WI38 (cell line): Measurements from ENCODE around the gene TNC.

ENCODE experiments used
- H3K4me3 ChIP-seq: 2 replicates; pipeline ENCODE4 v1.5.1; 2011; ENCODE audit warnings: low read depth, mild to moderate bottlenecking, control low read depth, low read length
- CTCF ChIP-seq: IDR thresholded peaks from 2 replicates; pipeline ENCODE4 v1.5.1; 2012; ENCODE audit warnings: low read depth, mild to moderate bottlenecking, control low read depth, low read length

The TNC gene

GRCh38 chr9:115058175-115058574 lies 59.8 kb downstream of the TNC start:
- TF ChIP-seq CTCF: no peak
- no peak overlapping the region for H3K4me3 ChIP-seq

GRCh38 chr9:115057559-115057958 lies 60.4 kb downstream of the TNC start:
- no peak for TF ChIP-seq CTCF
- no peak overlapping the region for H3K4me3 ChIP-seq

- no peak overlapping the region for H3K4me3 ChIP-seq
Observed at GRCh38 chr9:115050002-115050490, 67.9 kb downstream of the TNC start.

GRCh38 chr9:115046824-115047223 lies 71.1 kb downstream of the TNC start:
- TF ChIP-seq CTCF: no peak
- H3K4me3 ChIP-seq: no peak overlapping the region

More at GRCh38 chr9:115050002-115050490, 67.9 kb downstream of the TNC start:
- no peak for TF ChIP-seq CTCF

- H3K4me3 ChIP-seq: no peak overlapping the region
- TF ChIP-seq CTCF: no peak
Observed at GRCh38 chr9:115046199-115046598, 71.8 kb downstream of the TNC start.

- H3K4me3 ChIP-seq: no peak overlapping the region
- no peak for TF ChIP-seq CTCF
Observed at GRCh38 chr9:115043632-115044031, 74.3 kb downstream of the TNC start.

- no peak overlapping the region for H3K4me3 ChIP-seq
- TF ChIP-seq CTCF: no peak
Observed at GRCh38 chr9:115042781-115043509, 75.0 kb downstream of the TNC start.
